GM21717 (cell line): ENCODE results near the gene TRMU.
"Not testable (repeated sequence)": the region's sequence is repeated elsewhere in the genome, so short reads cannot be mapped to it uniquely, and the experiment has no call there.

Experiments used
- ATAC-seq: cut with Tn5 transposase; IDR thresholded peaks from one replicate; pipeline ENCODE4 v1.9.1; 2021; ENCODE audit warnings: mild to moderate bottlenecking, moderate library complexity; ENCODE audit not compliant: unreplicated experiment

Gene TRMU

GRCh38 chr22:46299101-46299500 lies 36.4 kb upstream of the TRMU start:
- no peak for ATAC-seq

DNA sequence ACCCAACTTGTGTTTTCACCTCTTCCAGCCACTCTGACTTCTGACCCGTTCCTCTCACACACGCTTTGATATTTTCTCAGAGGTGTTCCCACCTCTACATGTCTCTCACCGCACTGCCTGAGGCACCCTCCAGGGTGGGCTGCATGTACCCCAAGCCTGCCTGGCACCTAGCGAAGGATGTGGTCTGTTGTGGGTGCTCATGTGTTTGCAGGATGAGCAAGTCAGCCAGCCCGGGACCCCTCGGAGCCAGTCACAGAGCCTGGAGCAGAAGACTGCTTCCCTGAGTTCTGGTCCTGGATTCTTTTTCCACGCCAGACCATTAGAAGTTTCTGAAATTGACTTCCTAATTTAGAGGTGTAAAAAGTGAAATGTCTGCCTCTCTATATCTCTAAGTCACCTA lies 35.0 kb upstream of the TRMU start:
- ATAC-seq, result no peak

- ATAC-seq, result no peak
Measured at GRCh38 chr22:46303347-46303965, 32.1 kb upstream of the TRMU start.

- ATAC-seq, result no peak
Measured at GRCh38 chr22:46308283-46308988, 27.1 kb upstream of the TRMU start.

- ATAC-seq, result no peak
Measured at GRCh38 chr22:46309526-46310085, 25.9 kb upstream of the TRMU start.

GRCh38 chr22:46312056-46312455 lies 23.5 kb upstream of the TRMU start:
- ATAC-seq, result no peak

- not testable (repeated sequence) for ATAC-seq
Measured at GRCh38 chr22:46312848-46313247, 22.7 kb upstream of the TRMU start.

DNA sequence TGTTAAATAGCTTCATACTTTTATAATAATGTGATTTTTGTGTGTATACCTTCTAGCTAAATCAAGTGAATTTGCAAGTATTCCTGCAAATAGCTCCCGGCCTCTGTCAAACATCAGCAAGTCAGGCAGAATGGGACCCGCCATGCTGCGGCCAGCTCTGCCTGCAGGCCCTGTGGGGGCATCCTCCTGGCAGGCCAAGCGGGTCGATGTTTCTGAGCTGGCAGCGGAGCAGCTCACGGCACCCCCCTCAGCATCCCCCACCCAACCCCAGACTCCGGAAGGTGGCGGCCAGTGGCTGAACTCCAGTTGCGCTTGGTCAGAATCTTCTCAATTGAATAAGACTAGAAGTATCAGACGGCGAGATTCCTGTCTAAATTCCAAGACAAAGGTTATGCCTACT lies 19.5 kb upstream of the TRMU start:
- ATAC-seq, result no peak

DNA sequence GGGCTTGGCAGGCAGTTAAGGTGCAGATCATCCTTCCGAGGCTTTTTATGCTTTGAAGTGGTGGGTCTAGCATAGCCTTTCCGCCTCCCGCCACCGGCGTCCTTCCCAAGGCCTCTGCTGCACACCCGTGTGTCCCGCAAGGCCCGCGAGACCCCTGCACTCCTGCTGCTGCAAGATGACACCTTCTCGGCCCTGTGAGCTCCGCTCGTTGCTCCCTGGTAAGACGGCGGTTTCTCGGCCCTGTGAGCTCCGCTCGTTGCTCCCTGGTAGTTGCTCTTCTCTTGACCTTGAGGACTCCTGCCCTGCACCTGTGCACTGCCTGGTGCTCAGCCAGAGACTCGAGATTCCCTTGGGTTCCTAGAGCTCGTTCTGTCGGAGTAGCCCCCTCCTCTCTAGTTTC lies 17.9 kb upstream of the TRMU start:
- no peak for ATAC-seq

DNA sequence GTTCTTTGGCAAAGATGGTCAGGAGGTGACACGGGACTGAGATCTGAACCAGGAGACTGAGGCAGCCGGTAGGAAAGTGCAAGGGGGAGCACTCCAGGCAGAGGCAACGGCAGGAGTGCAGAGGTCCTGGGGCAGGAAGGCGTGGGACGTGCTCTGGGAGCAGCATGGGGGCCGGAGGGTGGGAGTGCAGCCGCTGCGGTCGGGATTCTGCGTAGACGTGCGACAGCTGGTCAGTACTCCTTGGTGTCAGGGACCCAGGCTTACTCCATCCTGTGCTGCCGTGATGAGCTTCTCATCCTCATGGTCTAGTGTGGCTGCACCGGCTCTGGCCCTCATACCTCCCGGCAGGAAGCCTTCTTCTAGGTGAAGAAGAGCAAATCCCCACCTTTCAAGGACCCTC lies 16.9 kb upstream of the TRMU start:
- no peak for ATAC-seq

GRCh38 chr22:46319319-46319718 lies 16.2 kb upstream of the TRMU start:
- no peak for ATAC-seq

- ATAC-seq, result no peak
Measured at GRCh38 chr22:46320166-46320710, 15.3 kb upstream of the TRMU start.

- no peak for ATAC-seq
Measured at GRCh38 chr22:46320716-46321386, 14.7 kb upstream of the TRMU start.

DNA sequence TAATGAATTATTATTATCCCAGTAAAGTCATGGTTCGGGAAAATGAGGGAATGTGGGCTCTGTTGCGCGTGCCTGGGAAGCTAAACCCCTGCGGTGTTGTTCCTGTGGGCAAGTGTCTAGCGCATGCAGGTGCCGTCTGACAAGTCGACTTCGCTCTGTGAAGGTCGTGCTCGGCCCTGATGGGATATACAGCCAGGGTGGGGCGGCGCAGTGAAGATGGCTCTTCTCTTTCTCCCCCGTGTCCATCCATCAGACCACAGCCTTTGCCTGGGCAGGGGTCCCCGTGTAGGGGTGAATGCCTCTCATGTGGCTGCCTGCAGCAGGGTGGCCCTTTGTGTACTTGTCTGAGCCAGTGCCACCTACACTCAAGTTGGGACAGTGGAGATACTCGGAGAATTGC lies 12.8 kb upstream of the TRMU start:
- ATAC-seq, result no peak

DNA sequence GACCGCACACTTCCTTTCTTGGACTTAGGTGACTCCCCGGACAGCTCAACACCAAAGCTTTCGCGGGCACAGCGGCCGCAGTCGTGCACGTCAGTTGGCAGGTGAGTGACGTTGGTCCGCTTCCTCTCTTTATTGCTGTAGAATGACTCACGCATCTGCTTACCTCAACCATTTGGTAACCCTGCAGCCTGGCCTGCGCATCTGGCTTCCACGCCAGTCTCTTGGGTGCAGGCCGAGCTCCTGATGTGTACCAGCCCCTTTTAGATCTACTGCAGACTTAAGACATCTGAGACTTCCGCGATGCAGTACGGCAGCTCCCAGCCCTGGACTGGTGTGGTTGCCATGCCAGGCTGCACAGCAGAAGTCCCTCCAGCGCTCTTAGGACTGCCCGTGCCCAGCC lies 12.4 kb upstream of the TRMU start:
- no peak for ATAC-seq

- ATAC-seq, result no peak
Measured at GRCh38 chr22:46326066-46326680, 9.3 kb upstream of the TRMU start.

DNA sequence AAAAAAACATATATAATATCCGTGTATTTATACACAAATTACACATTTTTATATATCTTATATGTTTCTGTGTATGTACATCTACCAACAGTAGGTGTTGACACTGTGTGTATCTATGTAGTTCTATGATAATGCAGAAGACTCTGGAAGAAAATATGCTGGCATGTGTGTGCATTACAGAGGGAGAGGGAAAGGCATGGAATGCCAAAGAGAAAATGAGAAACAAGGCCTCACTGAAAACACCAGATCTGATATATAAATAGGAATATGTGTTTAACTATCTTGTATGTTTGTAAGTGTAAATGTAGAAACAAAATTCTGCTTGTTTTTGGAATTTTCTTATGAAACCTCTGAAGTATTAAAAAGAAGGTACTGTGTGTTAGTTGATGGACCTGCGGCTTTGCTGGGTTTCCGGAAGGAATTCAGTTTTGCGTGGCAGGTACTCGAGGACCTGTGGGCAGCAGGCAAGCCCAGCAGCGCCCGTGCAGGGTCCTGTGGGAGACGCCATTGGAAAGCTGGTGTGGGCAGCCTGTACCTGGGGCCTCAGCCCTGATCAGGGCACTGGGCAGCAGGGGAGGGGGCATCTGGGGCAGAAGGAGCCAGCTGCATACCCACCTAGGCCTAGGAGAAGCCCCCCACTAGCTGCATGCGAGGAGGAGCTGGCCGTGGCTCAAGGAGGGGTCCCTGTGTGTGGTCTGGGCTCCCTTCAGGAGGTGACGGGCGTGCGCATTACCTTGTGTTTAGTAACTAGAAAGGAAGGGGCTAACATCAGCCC lies 7.6 kb upstream of the TRMU start:
- no peak for ATAC-seq

DNA sequence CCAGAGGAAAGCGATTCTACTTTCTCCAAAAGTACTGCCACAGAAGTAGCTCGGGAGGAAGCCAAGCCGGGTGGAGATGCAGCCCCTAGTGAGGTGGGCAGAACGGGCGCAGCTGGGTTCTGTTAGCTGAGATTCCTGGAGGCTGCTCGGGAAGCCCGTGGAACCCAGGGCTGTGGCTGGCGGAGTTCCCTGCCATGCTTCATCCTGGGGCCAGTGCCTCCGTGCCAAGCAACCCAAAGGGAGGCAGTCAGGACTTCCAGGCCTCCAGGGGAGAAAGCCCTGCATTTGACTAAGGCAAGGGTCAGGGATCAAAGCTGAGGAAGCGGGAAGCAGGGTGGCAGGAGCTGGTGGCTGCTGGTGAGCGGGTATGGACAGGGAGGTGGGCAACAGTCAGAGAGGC lies 6.7 kb upstream of the TRMU start:
- ATAC-seq, result no peak

GRCh38 chr22:46329616-46330015 lies 5.9 kb upstream of the TRMU start:
- ATAC-seq, result no peak

- no peak for ATAC-seq
Measured at GRCh38 chr22:46330426-46330825, 5.1 kb upstream of the TRMU start.

GRCh38 chr22:46331496-46331895 lies 4.0 kb upstream of the TRMU start:
- no peak for ATAC-seq
